Lower leg skin (tissue), 3 donors: ENCODE results near the gene AGMO.

ENCODE experiments used
- CTCF ChIP-seq, 3 donors: fragments of 450-650 bp; IDR thresholded peaks; one replicate each; pipeline ENCODE4 v1.5.1; 2016; ENCODE audit warnings: antibody characterized with exemption in 3 of 3, mild to moderate bottlenecking in 3 of 3, moderate library complexity in 2 of 3
- POLR2A ChIP-seq, 2 donors: fragments of 450-650 bp; IDR thresholded peaks; one replicate each; pipeline ENCODE4 v1.6.1; 2016 to 2017; ENCODE audit warnings: antibody characterized with exemption in 2 of 2, mild to moderate bottlenecking in 1 of 2, moderate library complexity in 1 of 2

- TF ChIP-seq CTCF (IDR thresholded peaks at IDR 0.05) (no peak), POLR2A (IDR thresholded peaks at IDR 0.05) (no peak)
These were observed 48.7 kb upstream of the AGMO start for GRCh38 chr7:15610503-15610902.
